ENCODE results near the gene SORCS3.
A peak's percentile ranks its signal among the peaks of the same experiment; 100 is the strongest.

Gene SORCS3

DNA sequence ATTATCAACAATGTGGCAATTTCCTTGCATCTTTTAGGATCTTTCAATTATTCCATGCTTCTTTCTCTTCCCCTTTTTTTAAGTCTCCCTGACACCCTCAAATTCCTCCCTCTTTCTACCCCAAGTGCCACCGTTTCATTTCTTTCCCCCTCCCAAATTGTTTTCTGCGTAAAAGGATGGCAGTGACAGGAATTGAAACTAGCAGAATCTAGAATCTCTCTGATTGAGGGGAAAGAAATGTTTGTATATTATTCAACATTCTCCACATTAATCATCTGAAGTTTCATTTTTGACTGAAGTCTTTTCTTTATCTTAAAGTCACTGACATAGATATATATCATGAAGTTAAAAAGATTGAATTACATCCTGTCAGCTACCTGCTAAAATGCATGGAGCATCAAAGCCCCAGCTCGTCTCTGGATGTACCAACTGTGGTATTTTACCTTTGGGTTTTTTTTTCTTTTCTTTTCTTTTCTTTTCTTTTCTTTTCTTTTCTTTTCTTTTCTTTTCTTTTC, 633.5 kb downstream of the SORCS3 start:
- TF ChIP-seq, protein P1, sequence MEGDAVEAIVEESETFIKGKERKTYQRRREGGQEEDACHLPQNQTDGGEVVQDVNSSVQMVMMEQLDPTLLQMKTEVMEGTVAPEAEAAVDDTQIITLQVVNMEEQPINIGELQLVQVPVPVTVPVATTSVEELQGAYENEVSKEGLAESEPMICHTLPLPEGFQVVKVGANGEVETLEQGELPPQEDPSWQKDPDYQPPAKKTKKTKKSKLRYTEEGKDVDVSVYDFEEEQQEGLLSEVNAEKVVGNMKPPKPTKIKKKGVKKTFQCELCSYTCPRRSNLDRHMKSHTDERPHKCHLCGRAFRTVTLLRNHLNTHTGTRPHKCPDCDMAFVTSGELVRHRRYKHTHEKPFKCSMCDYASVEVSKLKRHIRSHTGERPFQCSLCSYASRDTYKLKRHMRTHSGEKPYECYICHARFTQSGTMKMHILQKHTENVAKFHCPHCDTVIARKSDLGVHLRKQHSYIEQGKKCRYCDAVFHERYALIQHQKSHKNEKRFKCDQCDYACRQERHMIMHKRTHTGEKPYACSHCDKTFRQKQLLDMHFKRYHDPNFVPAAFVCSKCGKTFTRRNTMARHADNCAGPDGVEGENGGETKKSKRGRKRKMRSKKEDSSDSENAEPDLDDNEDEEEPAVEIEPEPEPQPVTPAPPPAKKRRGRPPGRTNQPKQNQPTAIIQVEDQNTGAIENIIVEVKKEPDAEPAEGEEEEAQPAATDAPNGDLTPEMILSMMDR (conservative IDR thresholded peaks at IDR 0.05; ENCODE audit: low read depth, low read length) = no peak
- DNase-seq (ENCODE audit: low read depth) = no peak
- H3K4me3 ChIP-seq (ENCODE audit: low read length) = no peak overlapping the region

DNA sequence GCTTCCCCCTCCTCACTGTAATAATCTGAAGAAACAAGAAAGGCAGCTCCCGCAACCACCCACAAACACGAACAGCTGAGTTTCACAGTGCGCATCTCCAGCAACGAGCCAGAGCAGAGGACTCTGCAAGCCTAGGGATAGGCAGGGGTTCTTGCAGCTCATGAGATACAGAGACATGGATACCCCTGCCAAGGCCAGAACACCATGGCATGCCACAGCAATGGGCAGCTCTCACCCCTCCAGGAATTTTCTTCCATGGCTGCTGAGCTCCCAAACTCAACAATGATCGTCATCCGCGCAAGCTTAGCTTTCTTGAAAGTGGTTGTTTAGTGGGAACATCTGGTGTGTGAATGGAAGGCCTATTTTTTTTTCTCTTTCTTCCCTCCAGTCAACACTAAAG, 637.3 kb downstream of the SORCS3 start:
- TF ChIP-seq, protein P1 (conservative IDR thresholded peaks at IDR 0.05; ENCODE audit: low read depth, low read length) = no peak
- no peak for DNase-seq (ENCODE audit: low read depth)
- no peak overlapping the region for H3K4me3 ChIP-seq (ENCODE audit: low read length)

DNA sequence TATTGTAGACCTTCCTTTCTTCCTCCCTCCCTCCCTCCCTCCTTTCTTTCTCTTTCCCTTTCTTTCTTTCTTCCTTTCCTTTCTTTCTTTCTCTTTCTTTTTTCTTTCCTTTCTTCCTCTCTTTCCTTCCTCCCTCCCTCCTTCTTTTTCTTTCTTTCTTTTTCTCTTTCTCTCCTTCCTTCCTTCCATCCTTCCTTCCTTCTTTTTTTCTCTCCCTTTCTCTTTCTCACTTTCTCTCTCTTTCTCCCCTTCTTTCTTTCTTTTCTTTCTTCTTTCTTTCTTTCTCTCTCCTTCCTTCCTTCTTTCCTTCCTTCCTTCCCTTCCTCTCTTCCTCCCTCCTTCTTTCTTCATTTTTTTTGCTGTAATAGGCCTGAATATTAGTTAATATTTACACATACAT, 638.0 kb downstream of the SORCS3 start:
- TF ChIP-seq, protein P1 (conservative IDR thresholded peaks at IDR 0.05; ENCODE audit: low read depth, low read length) = no peak
- DNase-seq (ENCODE audit: low read depth) = no peak
- no peak overlapping the region for H3K4me3 ChIP-seq (ENCODE audit: low read length)

DNA sequence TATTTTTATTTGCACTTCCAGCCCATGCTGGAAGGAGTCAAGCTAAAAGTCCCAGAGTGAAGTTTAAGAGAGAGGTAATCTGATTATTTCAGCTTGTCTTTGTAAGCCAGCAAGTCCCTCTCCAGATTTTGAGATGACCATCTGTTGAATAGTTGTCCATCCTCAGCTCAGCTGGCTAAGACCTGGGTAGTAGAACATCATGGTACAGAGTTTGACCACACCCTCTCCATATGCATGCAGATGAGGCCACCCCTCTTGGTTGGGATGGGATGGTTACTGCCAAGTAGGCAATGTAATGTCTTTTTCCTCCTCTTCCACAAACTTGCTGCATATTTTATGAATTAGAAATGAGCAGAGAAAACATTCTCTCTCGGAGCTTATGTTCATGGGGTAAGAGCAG, 639.8 kb downstream of the SORCS3 start:
- no peak for DNase-seq (ENCODE audit: low read depth)
- TF ChIP-seq, protein P1 (conservative IDR thresholded peaks at IDR 0.05; ENCODE audit: low read depth, low read length) = no peak
- no peak overlapping the region for H3K4me3 ChIP-seq (ENCODE audit: low read length)

DNA sequence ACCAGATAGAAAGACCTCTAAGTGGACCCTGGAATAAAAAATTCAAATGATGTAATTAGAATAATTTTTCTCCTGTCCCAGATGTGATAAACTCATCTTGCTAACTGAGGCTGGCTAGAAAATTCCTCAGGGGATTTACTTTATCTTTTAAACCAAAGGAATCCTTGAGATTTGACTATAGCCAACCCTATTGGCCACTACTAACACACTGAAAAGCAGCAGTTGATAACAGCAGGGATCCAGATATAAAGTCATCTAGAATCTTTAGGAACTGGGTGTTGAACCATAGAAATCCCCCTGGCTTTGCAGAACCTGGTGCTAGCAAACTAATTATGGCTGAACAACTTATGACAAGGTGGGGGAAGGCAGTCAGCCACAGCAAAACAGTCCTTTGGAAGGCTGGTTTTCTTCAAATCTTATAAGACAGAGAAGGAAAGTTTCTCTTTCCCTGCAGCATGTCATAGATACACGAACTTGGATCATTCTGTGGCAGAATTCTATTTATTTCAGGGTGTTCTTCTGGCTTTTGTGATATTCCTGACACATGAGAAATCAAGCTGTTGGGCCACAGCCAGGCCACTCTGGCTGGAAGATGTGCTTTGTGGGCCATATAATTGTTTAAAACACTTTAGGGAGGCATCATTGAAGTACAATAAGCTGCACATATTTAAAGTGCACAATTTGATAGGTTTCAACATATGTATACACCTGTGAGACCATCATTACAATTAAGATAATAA, 643.6 kb downstream of the SORCS3 start:
- TF ChIP-seq, protein P1 (conservative IDR thresholded peaks at IDR 0.05; ENCODE audit: low read depth, low read length) = no peak
- no peak overlapping the region for H3K4me3 ChIP-seq (ENCODE audit: low read length)
- peak; percentile 17 for DNase-seq (ENCODE audit: low read depth)

DNA sequence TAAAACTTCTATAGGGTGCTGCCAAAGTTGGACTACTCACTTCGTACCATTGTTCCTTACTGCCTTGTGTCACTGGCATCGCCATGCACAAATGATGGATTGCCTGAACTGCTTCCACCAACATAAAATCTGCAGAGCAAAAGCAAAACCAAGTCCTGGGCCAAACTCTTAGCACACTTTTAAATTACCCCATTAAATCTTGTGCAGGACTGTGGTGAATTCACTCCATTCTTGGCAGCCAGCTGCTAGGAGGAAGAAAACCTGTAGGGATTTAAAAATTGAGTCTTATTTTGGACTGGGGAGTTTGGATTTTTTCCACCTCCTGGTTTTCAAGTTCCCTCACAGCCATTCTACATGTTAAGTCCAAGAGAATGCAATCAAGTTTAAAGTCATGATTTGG, 646.9 kb downstream of the SORCS3 start:
- no peak overlapping the region for H3K4me3 ChIP-seq (ENCODE audit: low read length)
- TF ChIP-seq, protein P1 (conservative IDR thresholded peaks at IDR 0.05; ENCODE audit: low read depth, low read length) = no peak
- no peak for DNase-seq (ENCODE audit: low read depth)

DNA sequence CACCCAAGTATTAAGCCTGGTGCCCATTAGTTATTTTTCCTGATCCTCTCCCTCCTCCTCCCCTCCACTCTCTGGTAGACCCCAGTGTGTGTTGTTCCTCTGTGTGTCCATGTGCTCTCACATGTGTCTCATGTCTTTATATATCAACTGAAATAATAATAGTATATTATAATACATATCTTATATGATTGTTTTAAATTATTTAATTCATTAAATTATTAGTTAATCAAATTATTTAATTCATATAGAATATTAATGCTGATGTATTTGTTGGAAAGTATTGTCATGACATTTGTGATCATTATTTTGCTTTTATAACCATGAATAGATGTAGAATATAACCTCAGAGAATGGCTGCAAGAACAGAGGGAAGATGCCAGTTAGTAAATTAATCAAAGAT, 647.5 kb downstream of the SORCS3 start:
- no peak overlapping the region for H3K4me3 ChIP-seq (ENCODE audit: low read length)
- TF ChIP-seq, protein P1 (conservative IDR thresholded peaks at IDR 0.05; ENCODE audit: low read depth, low read length) = no peak
- no peak for DNase-seq (ENCODE audit: low read depth)

Data from retinal pigment epithelial cell (primary cell).